Placental pericyte (primary cell): ENCODE results near the gene ABHD6. TPM values are rescaled to one million over a fixed set of nuclear protein-coding genes. Genes with fewer than 3 reads are reported as not detected.

Experiments used
- small RNA-seq: library from RNA; depleted of rRNA; stranded (forward); fragments of <200 nt; gene quantifications from one replicate; pipeline ENCODE3, GENCODE V24; 2012; ENCODE audit warnings: low replicate concordance
- total RNA-seq: library from RNA; depleted of rRNA; stranded (reverse); fragments of >200 nt; gene quantifications from 2 replicates; pipeline ENCODE4 v1.2.3, GENCODE V29; 2012

Gene ABHD6, protein sequence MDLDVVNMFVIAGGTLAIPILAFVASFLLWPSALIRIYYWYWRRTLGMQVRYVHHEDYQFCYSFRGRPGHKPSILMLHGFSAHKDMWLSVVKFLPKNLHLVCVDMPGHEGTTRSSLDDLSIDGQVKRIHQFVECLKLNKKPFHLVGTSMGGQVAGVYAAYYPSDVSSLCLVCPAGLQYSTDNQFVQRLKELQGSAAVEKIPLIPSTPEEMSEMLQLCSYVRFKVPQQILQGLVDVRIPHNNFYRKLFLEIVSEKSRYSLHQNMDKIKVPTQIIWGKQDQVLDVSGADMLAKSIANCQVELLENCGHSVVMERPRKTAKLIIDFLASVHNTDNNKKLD
- 7.4 and 10.5 TPM in 2 replicates for total RNA-seq

DNA sequence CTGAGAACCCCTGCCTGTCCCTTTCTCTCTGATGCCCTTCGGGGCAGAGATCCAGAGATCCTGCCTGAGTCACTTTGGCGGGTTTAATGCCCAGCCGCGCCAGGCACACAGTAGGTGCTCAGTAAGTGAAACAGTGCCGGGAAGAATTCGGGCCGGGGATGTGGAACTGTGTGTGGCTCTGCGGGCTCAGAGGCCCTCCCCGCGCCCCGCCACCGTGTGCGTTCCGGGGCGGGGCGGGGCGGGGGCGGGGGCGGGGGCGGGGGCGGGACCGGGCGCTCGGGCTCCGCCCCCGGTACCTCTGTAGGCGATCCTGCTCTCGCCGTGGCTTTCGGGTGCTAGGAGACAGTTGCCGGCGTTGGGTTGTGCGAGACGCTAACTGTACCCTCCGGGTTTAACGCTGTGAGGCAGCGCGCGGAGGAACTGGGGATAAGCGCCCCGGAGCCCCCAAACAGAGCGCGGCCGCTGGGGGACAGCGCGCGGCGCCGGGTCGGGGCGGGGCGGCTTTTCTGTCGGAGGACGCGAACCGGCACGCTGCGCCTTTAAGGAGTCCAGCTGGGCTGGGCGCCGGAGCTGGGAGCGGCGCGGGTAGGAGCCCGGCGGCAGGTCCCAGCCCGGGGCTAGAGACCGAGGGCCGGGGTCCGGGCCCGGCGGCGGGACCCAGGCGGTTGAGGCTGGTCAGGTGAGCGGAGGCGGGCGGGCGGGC is at the start of gene ABHD6:
ABHD6 (plus strand) TSS at position 555 of the 703 bp plus-strand sequence. CDS start 18,795 bp downstream, outside the sequence.

DNA sequence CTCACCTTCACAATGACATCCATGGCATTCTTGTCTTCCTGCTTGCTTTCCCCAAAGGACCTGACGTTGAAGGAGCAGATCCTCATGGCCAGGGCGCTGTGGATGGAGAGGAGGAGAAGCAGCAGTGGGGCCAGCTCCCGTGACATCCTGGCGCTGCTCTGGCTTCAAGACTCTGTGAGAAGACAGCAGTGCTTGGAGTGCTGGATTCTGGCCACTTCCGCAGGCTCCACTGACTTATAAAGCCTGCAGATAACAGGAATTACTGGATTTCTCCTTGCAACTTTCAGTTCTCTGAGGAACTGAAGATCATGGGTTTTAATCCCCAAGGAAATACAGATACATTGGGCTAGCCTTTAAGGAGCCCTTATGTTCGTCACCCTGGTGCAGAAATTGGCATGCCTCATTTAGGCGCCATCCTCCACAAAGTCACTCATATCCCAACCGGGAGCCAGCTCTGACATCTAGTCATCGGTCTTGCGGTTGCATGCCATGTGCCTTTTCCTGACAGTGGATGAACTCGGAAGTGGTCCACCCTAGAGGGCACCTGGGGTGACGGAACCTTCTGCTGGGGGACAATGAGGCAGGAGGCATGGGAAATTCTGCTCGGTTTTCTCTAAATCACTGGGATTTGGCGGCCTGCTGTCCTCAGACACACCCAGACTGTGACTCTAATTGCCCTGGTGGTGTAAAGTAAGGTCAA is 26.7 kb upstream of the ABHD6 start, which contains the start of gene DNASE1L3:
DNASE1L3 (minus strand) TSS at position 212 of the 700 bp plus-strand sequence; CDS start at position 146, 66 bp downstream.

DNA sequence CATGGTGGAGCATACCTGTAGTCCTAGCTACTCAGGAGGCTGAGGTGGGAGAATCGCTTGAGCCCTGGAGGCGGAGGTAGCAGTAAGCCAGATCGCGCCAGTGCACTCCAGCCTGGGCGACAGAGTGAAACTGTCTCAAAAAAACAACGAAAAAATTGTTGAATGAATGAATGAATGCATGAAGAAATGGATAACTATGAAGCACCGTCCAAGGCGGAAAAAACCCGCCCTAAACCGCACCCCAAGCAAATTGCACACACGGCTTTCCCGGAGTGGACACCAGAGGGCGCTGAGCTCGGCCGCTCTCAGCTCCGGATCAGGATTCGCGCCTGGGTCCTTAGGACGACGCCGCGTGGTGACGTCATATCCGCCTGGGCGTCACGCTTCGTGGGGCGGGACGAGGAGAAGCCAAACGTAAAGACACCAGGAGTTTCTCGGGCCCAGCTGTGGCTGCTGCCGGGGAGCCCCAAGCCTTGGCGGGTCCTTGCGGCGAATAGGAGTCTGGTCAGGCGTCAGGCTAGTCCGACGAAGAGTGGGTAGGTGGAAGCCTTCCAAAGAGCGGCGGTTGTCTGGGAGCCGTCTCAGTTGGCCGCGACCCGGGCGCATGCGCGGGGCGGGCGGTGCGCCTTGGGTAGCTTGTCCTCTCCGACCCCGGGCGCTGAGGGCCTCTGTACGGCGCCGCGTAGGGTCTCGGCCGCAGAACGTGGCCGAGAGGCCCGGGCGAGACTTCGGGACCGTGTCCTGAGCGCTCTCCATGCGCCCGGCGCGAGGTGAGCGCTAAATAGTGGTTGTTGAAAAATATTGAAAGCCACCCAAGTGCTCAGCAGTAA is 68.5 kb downstream of the ABHD6 start, which contains the start of the genes HTD2 and RPP14:
HTD2 (plus strand) TSS at position 639 of the 830 bp plus-strand sequence. CDS start 11,094 bp downstream, outside the sequence.
RPP14 (plus strand) TSS at position 364 of the 830 bp plus-strand sequence. CDS start 4,085 bp downstream, outside the sequence.

DNA sequence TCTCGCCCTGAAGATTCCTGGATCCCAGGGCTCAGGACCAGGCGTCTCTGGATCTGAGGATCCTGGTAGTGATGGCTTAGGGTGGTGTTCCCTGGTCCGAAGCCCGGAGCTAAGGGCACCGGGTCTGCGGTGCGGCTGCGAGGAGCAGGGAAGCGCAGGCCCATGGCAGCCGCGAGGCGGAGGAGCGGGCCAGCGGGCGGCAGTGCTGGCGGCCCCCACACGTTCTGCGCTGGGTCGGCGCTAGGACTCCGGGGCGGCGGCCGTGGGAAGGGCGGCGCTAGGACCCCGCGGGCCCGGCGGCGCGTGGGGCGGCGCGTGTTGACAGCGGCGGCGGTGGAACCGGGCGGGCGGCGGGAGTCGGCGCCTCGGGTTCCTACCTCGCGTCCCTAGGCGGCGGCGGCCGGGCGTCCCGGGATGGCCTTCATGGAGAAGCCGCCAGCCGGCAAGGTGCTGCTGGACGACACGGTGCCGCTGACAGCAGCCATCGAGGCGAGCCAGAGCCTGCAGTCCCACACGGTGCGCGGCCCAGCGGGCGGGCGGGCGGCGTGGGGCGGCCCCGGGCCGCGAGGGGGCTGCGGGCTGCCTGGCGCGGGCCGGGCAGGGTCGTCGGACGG is 95.1 kb downstream of the ABHD6 start, which contains the start of gene PXK:
PXK (plus strand) TSS at position 318 of the 614 bp plus-strand sequence; CDS start at position 415, 97 bp downstream.

Small RNAs within 50 kb of the gene (small RNA-seq; reads per million reads assigned to genes)
- gene AC098479.1, result not detected

Other genes with a start within 250 kb of the ABHD6 start
- 431 and 616 TPM in 2 replicates for gene FLNB, start 229.4 kb upstream of the ABHD6 start, total RNA-seq
- not detected in 2 replicates for gene DNASE1L3, start 26.8 kb upstream of the ABHD6 start, total RNA-seq
- gene RPP14, start 68.5 kb downstream of the ABHD6 start, total RNA-seq, result 12.0 and 17.5 TPM in 2 replicates
- 6.1 and 7.4 TPM in 2 replicates for gene HTD2, start 68.7 kb downstream of the ABHD6 start, total RNA-seq
- 23.9 and 52.7 TPM in 2 replicates for gene PXK, start 95.1 kb downstream of the ABHD6 start, total RNA-seq
- 61.5 and 62.6 TPM in 2 replicates for gene PDHB, start 196.0 kb downstream of the ABHD6 start, total RNA-seq